ENCODE results near the gene CCL14.
"Not testable (repeated sequence)": the region's sequence is repeated elsewhere in the genome, so short reads cannot be mapped to it uniquely, and the experiment has no call there.

CCL14 gene

GRCh38 chr17:35968520-35969054, 17.9 kb downstream of the CCL14 start:
- H3K27me3 ChIP-seq (ENCODE audit: low read depth, low read length): no peaks in the 10 kb centered on the region
- no peaks in the 10 kb centered on the region for H3K36me3 ChIP-seq (ENCODE audit: control insufficient read depth in 1 of 2, insufficient read depth in 2 of 2, low read length in 2 of 2)
- H3K9me3 ChIP-seq (ENCODE audit: control insufficient read depth in 1 of 2, low read length in 2 of 2): no peaks in the 10 kb centered on the region

GRCh38 chr17:35965272-35965671, 21.3 kb downstream of the CCL14 start:
- Histone ChIP-seq H3K36me3 (ENCODE audit: control insufficient read depth in 1 of 2, insufficient read depth in 2 of 2, low read length in 2 of 2) (no peaks in the 10 kb centered on the region), H3K27ac (ENCODE audit: low read length) (no peak overlapping the region), H3K4me1 (ENCODE audit: control insufficient read depth in 1 of 2, insufficient read depth in 2 of 2, low read length in 2 of 2) (no peaks in the 10 kb centered on the region), H3K4me3 (ENCODE audit: low read depth in 1 of 2, low read length in 2 of 2) (no peak overlapping the region), H3K27me3 (ENCODE audit: low read depth, low read length) (no peaks in the 10 kb centered on the region), H3K9me3 (ENCODE audit: control insufficient read depth in 1 of 2, low read length in 2 of 2) (no peaks in the 10 kb centered on the region)

More at GRCh38 chr17:35968520-35969054, 17.9 kb downstream of the CCL14 start:
- Histone ChIP-seq H3K4me1 (ENCODE audit: control insufficient read depth in 1 of 2, insufficient read depth in 2 of 2, low read length in 2 of 2) (no peaks in the 10 kb centered on the region), H3K27ac (ENCODE audit: low read length) (no peak overlapping the region), H3K4me3 (ENCODE audit: low read depth in 1 of 2, low read length in 2 of 2) (no peak overlapping the region)

GRCh38 chr17:35963663-35964062, 22.9 kb downstream of the CCL14 start:
- H3K27me3 ChIP-seq (ENCODE audit: low read depth, low read length): no peaks in the 10 kb centered on the region
- H3K4me1 ChIP-seq (ENCODE audit: control insufficient read depth in 1 of 2, insufficient read depth in 2 of 2, low read length in 2 of 2): no peaks in the 10 kb centered on the region
- no peaks in the 10 kb centered on the region for H3K9me3 ChIP-seq (ENCODE audit: control insufficient read depth in 1 of 2, low read length in 2 of 2)
- no peak overlapping the region for H3K4me3 ChIP-seq (ENCODE audit: low read depth in 1 of 2, low read length in 2 of 2)
- no peaks in the 10 kb centered on the region for H3K36me3 ChIP-seq (ENCODE audit: control insufficient read depth in 1 of 2, insufficient read depth in 2 of 2, low read length in 2 of 2)
- H3K27ac ChIP-seq (ENCODE audit: low read length): no peak overlapping the region

GRCh38 chr17:35953720-35954119, 32.8 kb downstream of the CCL14 start:
- H3K27me3 ChIP-seq (ENCODE audit: low read depth, low read length): no peaks in the 10 kb centered on the region
- H3K36me3 ChIP-seq (ENCODE audit: control insufficient read depth in 1 of 2, insufficient read depth in 2 of 2, low read length in 2 of 2): no peaks in the 10 kb centered on the region
- H3K9me3 ChIP-seq (ENCODE audit: control insufficient read depth in 1 of 2, low read length in 2 of 2): no peaks in the 10 kb centered on the region
- H3K4me3 ChIP-seq (ENCODE audit: low read depth in 1 of 2, low read length in 2 of 2): no peak overlapping the region
- no peaks in the 10 kb centered on the region for H3K4me1 ChIP-seq (ENCODE audit: control insufficient read depth in 1 of 2, insufficient read depth in 2 of 2, low read length in 2 of 2)
- H3K27ac ChIP-seq (ENCODE audit: low read length): no peak overlapping the region

- Histone ChIP-seq H3K27ac (ENCODE audit: low read length) (no peak overlapping the region), H3K4me3 (ENCODE audit: low read depth in 1 of 2, low read length in 2 of 2) (no peak overlapping the region), H3K9me3 (ENCODE audit: control insufficient read depth in 1 of 2, low read length in 2 of 2) (no peaks in the 10 kb centered on the region), H3K4me1 (ENCODE audit: control insufficient read depth in 1 of 2, insufficient read depth in 2 of 2, low read length in 2 of 2) (no peaks in the 10 kb centered on the region), H3K36me3 (ENCODE audit: control insufficient read depth in 1 of 2, insufficient read depth in 2 of 2, low read length in 2 of 2) (no peaks in the 10 kb centered on the region), H3K27me3 (ENCODE audit: low read depth, low read length) (no peaks in the 10 kb centered on the region)
Observed at GRCh38 chr17:35949401-35949800, 37.1 kb downstream of the CCL14 start.

- H3K27me3 ChIP-seq (ENCODE audit: low read depth, low read length): no peaks in the 10 kb centered on the region
- H3K36me3 ChIP-seq (ENCODE audit: control insufficient read depth in 1 of 2, insufficient read depth in 2 of 2, low read length in 2 of 2): no peaks in the 10 kb centered on the region
- no peaks in the 10 kb centered on the region for H3K9me3 ChIP-seq (ENCODE audit: control insufficient read depth in 1 of 2, low read length in 2 of 2)
- H3K4me3 ChIP-seq (ENCODE audit: low read depth in 1 of 2, low read length in 2 of 2): no peak overlapping the region
- H3K27ac ChIP-seq (ENCODE audit: low read length): no peak overlapping the region
- H3K4me1 ChIP-seq (ENCODE audit: control insufficient read depth in 1 of 2, insufficient read depth in 2 of 2, low read length in 2 of 2): no peaks in the 10 kb centered on the region
Observed at GRCh38 chr17:35948092-35948491, 38.4 kb downstream of the CCL14 start.

GRCh38 chr17:35947156-35947585, 39.4 kb downstream of the CCL14 start:
- Histone ChIP-seq H3K4me1 (ENCODE audit: control insufficient read depth in 1 of 2, insufficient read depth in 2 of 2, low read length in 2 of 2) (no peaks in the 10 kb centered on the region), H3K36me3 (ENCODE audit: control insufficient read depth in 1 of 2, insufficient read depth in 2 of 2, low read length in 2 of 2) (no peaks in the 10 kb centered on the region), H3K27me3 (ENCODE audit: low read depth, low read length) (no peaks in the 10 kb centered on the region), H3K4me3 (ENCODE audit: low read depth in 1 of 2, low read length in 2 of 2) (no peak overlapping the region), H3K27ac (ENCODE audit: low read length) (no peak overlapping the region), H3K9me3 (ENCODE audit: control insufficient read depth in 1 of 2, low read length in 2 of 2) (no peaks in the 10 kb centered on the region)

GRCh38 chr17:35944151-35944550, 42.4 kb downstream of the CCL14 start:
- Histone ChIP-seq H3K36me3 (ENCODE audit: control insufficient read depth in 1 of 2, insufficient read depth in 2 of 2, low read length in 2 of 2) (no peaks in the 10 kb centered on the region), H3K4me1 (ENCODE audit: control insufficient read depth in 1 of 2, insufficient read depth in 2 of 2, low read length in 2 of 2) (no peaks in the 10 kb centered on the region), H3K9me3 (ENCODE audit: control insufficient read depth in 1 of 2, low read length in 2 of 2) (no peaks in the 10 kb centered on the region), H3K4me3 (ENCODE audit: low read depth in 1 of 2, low read length in 2 of 2) (no peak overlapping the region), H3K27me3 (ENCODE audit: low read depth, low read length) (no peaks in the 10 kb centered on the region), H3K27ac (ENCODE audit: low read length) (no peak overlapping the region)

- H3K27me3 ChIP-seq (ENCODE audit: low read depth, low read length): no peaks in the 10 kb centered on the region
- H3K9me3 ChIP-seq (ENCODE audit: control insufficient read depth in 1 of 2, low read length in 2 of 2): no peaks in the 10 kb centered on the region
- H3K4me1 ChIP-seq (ENCODE audit: control insufficient read depth in 1 of 2, insufficient read depth in 2 of 2, low read length in 2 of 2): no peaks in the 10 kb centered on the region
- no peak within 1 kb of the TSS for H3K27ac ChIP-seq (ENCODE audit: low read length)
- no peaks in the 10 kb centered on the region for H3K36me3 ChIP-seq (ENCODE audit: control insufficient read depth in 1 of 2, insufficient read depth in 2 of 2, low read length in 2 of 2)
- no peak within 1 kb of the TSS for H3K4me3 ChIP-seq (ENCODE audit: low read depth in 1 of 2, low read length in 2 of 2)
Observed at GRCh38 chr17:35943537-35943936, 43.0 kb downstream of the CCL14 start, which contains the start of gene LYZL6. Gene LYZL6, minus strand, starts transcription at chr17:35943713. Its CDS starts 4,357 bp downstream, at chr17:35939356.

- Histone ChIP-seq H3K9me3 (ENCODE audit: control insufficient read depth in 1 of 2, low read length in 2 of 2) (no peaks in the 10 kb centered on the region), H3K27ac (ENCODE audit: low read length) (no peak overlapping the region)
Observed at GRCh38 chr17:35942588-35943186, 43.8 kb downstream of the CCL14 start.

GRCh38 chr17:35938492-35938891, 48.0 kb downstream of the CCL14 start:
- not testable (repeated sequence) for H3K4me3 ChIP-seq (ENCODE audit: low read depth in 1 of 2, low read length in 2 of 2); H3K36me3 ChIP-seq (ENCODE audit: control insufficient read depth in 1 of 2, insufficient read depth in 2 of 2, low read length in 2 of 2); H3K27me3 ChIP-seq (ENCODE audit: low read depth, low read length); H3K27ac ChIP-seq (ENCODE audit: low read length); H3K4me1 ChIP-seq (ENCODE audit: control insufficient read depth in 1 of 2, insufficient read depth in 2 of 2, low read length in 2 of 2); H3K9me3 ChIP-seq (ENCODE audit: control insufficient read depth in 1 of 2, low read length in 2 of 2)

More at GRCh38 chr17:35942588-35943186, 43.8 kb downstream of the CCL14 start:
- no peaks in the 10 kb centered on the region for H3K27me3 ChIP-seq (ENCODE audit: low read depth, low read length)
- H3K36me3 ChIP-seq (ENCODE audit: control insufficient read depth in 1 of 2, insufficient read depth in 2 of 2, low read length in 2 of 2): no peaks in the 10 kb centered on the region
- H3K4me3 ChIP-seq (ENCODE audit: low read depth in 1 of 2, low read length in 2 of 2): no peak overlapping the region
- H3K4me1 ChIP-seq (ENCODE audit: control insufficient read depth in 1 of 2, insufficient read depth in 2 of 2, low read length in 2 of 2): no peaks in the 10 kb centered on the region

GRCh38 chr17:35936063-35936462, 50.5 kb downstream of the CCL14 start:
- H3K36me3 ChIP-seq (ENCODE audit: control insufficient read depth in 1 of 2, insufficient read depth in 2 of 2, low read length in 2 of 2): no peaks in the 10 kb centered on the region
- no peaks in the 10 kb centered on the region for H3K27me3 ChIP-seq (ENCODE audit: low read depth, low read length)
- H3K9me3 ChIP-seq (ENCODE audit: control insufficient read depth in 1 of 2, low read length in 2 of 2): no peaks in the 10 kb centered on the region
- no peak overlapping the region for H3K4me3 ChIP-seq (ENCODE audit: low read depth in 1 of 2, low read length in 2 of 2)
- no peaks in the 10 kb centered on the region for H3K4me1 ChIP-seq (ENCODE audit: control insufficient read depth in 1 of 2, insufficient read depth in 2 of 2, low read length in 2 of 2)
- H3K27ac ChIP-seq (ENCODE audit: low read length): no peak overlapping the region
